GM10266 (cell line): Measurements from ENCODE around the gene THOP1.
"Not testable (repeated sequence)": the region's sequence is repeated elsewhere in the genome, so short reads cannot be mapped to it uniquely, and the experiment has no call there.

Source experiments
- DNase-seq: peaks from one replicate; pipeline ENCODE4 v3.0.0; 2012; ENCODE audit errors: extremely low spot score
- CTCF ChIP-seq: IDR thresholded peaks from 2 replicates; pipeline ENCODE4 v1.5.1; 2012; ENCODE audit warnings: mild to moderate bottlenecking, low read depth; ENCODE audit not compliant: control insufficient read depth, insufficient read depth; ENCODE audit errors: missing control alignments

Gene THOP1

DNA sequence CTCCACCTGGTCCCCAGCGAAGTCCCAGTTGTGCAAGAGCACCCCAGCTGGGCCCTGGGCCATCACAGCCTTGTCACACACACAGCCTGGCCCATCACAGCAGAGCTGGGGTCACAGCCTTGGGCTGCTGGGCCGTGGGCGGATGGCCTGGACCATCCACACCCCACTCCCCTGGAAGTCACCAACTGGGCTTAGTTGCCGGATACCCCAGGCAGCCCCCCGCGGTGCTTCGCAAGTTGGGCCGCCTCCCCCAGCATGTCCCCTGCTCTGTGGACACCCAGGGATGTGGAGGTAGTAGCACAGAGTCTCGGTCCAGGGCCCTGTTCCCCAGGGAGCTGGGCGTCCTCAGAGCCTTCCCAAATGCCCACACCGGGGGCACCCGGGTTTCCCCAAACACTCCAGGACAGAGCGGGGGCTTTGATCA is 29.9 kb downstream of the THOP1 start:
- peak; percentile 17 for DNase-seq
- TF ChIP-seq CTCF = no peak

- TF ChIP-seq CTCF = no peak
- DNase-seq = peak; percentile 28
These were observed 30.6 kb downstream of the THOP1 start for GRCh38 chr19:2815923-2816322.

GRCh38 chr19:2816641-2817040 is 31.3 kb downstream of the THOP1 start:
- DNase-seq = no peak
- no peak for TF ChIP-seq CTCF

- DNase-seq = not testable (repeated sequence)
These were observed 32.0 kb downstream of the THOP1 start for GRCh38 chr19:2817237-2817829.

DNA sequence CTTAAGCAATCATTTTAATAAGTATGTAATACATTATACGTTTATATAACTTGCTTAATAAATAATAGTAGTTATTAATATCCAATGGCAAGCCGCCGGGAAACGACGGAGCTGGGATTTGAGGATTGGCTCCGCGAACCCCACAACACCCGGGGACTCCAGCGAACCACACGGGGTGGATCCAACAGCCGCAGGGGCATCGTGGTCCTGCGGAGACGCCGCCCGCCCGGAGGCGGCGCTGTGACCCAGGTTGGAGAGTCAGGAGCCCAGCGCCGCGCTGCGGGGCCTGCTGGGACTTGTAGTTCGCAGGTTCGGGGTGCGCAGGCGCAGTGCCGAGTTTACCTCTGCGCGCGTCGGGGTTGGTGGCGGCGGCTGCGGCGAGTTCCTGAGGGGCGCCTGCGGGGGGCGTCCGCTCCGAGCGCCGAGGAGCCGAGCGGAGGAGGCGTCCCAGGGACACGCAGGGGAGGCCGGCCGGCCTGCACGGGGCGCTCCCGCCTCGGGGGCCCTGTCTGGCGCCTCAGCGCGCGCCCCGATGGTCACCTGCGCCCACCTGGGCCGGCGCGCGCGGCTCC is 34.3 kb downstream of the THOP1 start, which contains the start of gene ZNF554:
Gene ZNF554 (plus strand): TSS at position 329 of the 572 bp plus-strand sequence. CDS start 204 bp downstream, at position 533.
- peak; percentile 97 for DNase-seq
- TF ChIP-seq CTCF = peak; percentile 92

DNA sequence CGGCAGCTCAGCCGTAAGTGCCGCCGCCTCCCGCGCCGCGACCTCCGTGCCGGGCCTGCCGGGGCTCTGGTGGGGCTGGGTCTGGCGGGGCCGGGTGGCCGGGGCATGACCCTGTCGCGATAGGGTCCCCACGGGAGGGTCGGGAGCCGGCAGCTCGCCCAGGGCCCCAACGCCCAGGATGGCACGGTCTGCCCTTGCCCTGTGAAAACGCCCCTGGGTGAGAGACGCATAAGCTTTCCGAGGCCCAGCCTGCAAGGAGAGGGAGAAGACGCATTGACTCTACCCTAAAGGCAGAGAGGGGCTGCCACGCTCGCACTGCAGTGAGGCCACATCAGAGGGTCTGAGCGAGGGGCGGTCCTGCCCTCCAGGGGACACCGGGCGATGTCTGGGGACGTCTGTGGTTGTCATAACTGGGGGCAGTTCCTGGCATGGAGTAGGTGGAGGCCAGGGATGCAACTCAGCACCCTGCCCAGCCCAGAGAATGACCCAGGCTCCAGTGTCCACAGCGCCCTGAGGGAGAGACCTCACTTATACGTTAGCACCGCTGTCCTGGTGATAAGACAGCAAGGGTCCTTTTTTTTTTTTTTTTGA is 34.9 kb downstream of the THOP1 start:
- peak; percentile 52 for DNase-seq
- no peak for TF ChIP-seq CTCF

DNA sequence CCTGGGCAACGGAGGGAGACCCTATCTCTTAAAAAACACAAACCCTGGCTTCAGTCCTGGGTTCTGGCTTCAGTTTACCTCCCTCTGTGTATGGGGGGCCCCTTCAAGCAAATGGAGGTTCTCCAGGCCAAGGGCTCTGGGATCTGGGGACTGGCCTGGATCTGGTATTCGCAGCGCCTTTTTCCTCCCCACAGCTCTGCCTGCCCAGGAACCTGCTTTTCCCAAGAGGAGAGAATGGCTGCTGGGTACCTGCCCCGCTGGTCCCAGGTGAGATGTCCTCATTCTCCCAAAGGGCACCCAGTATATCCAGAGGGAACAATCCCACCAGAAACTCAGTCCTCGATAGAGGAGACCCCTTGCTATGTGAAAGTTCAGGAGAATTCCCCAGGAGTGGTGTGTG is 37.5 kb downstream of the THOP1 start:
- no peak for DNase-seq
- TF ChIP-seq CTCF = no peak
